Measurements from ENCODE around the gene BUB3. TPM values are rescaled to one million over a fixed set of nuclear protein-coding genes. Genes with fewer than 3 reads are reported as not detected.

Gene BUB3
- total RNA-seq, 2 donors from 2014 or later: 64.2 to 77.9 TPM

GRCh38 chr10:123146013-123146893 is 7.9 kb upstream of the BUB3 start:
- H3K36me3 ChIP-seq: no peaks in the 10 kb centered on the region
- H3K27ac ChIP-seq: no peak overlapping the region
- no peak for TF ChIP-seq CTCF (IDR thresholded peaks at IDR 0.05)
- peak overlapping the region; percentile 25 for H3K4me3 ChIP-seq
- peaks cover 85% of the 10 kb centered on the region for H3K27me3 ChIP-seq (replicated peaks; ENCODE audit: insufficient read depth)
- H3K4me1 ChIP-seq (ENCODE audit: control insufficient read depth in 1 of 2, low read depth in 2 of 2): peaks cover 9 to 54% of the 10 kb centered on the region in 2 donors
- ATAC-seq (ENCODE audit: insufficient number of reproducible peaks, low FRiP score, low read depth): no peak
- no peaks in the 10 kb centered on the region for H3K9me3 ChIP-seq
- no peak for DNase-seq (ENCODE audit: low spot score)

GRCh38 chr10:123146894-123147634 is 7.1 kb upstream of the BUB3 start:
- Histone ChIP-seq H3K4me1 (ENCODE audit: control insufficient read depth in 1 of 2, low read depth in 2 of 2) (peaks cover 9 to 54% of the 10 kb centered on the region in 2 donors), H3K27me3 (replicated peaks; ENCODE audit: insufficient read depth) (peaks cover 81% of the 10 kb centered on the region), H3K4me3 (no peak overlapping the region), H3K9me3 (no peaks in the 10 kb centered on the region), H3K27ac (no peak overlapping the region), H3K36me3 (no peaks in the 10 kb centered on the region)
- ATAC-seq (ENCODE audit: insufficient number of reproducible peaks, low FRiP score, low read depth) (no peak), DNase-seq (ENCODE audit: low spot score) (no peak)
- no peak for TF ChIP-seq CTCF (IDR thresholded peaks at IDR 0.05)

- no peak for DNase-seq (ENCODE audit: low spot score)
- Histone ChIP-seq H3K27me3 (replicated peaks; ENCODE audit: insufficient read depth) (peaks cover 73% of the 10 kb centered on the region), H3K27ac (no peak within 1 kb of the TSS), H3K9me3 (no peaks in the 10 kb centered on the region), H3K36me3 (no peaks in the 10 kb centered on the region), H3K4me1 (ENCODE audit: control insufficient read depth in 1 of 2, low read depth in 2 of 2) (peaks cover 9 to 49% of the 10 kb centered on the region in 2 donors), H3K4me3 (peak within 1 kb of the TSS; percentile 13)
- no peak for TF ChIP-seq CTCF (IDR thresholded peaks at IDR 0.05)
- ATAC-seq (ENCODE audit: insufficient number of reproducible peaks, low FRiP score, low read depth): no peak
Observed at GRCh38 chr10:123147635-123148413, 6.4 kb upstream of the BUB3 start, which contains the start of gene HMX2. Gene HMX2, plus strand, starts transcription at chr10:123148136. Its CDS starts 243 bp downstream, at chr10:123148379.

- H3K36me3 ChIP-seq: no peaks in the 10 kb centered on the region
- ATAC-seq (ENCODE audit: insufficient number of reproducible peaks, low FRiP score, low read depth): no peak
- TF ChIP-seq CTCF (IDR thresholded peaks at IDR 0.05): no peak
- H3K27me3 ChIP-seq (replicated peaks; ENCODE audit: insufficient read depth): peaks cover 67% of the 10 kb centered on the region
- DNase-seq (ENCODE audit: low spot score): no peak
- peak overlapping the region; percentile 13 for H3K4me3 ChIP-seq
- peaks cover 9 to 49% of the 10 kb centered on the region in 2 donors for H3K4me1 ChIP-seq (ENCODE audit: control insufficient read depth in 1 of 2, low read depth in 2 of 2)
- no peaks in the 10 kb centered on the region for H3K9me3 ChIP-seq
- H3K27ac ChIP-seq: no peak overlapping the region
Observed at GRCh38 chr10:123148414-123149161, 5.6 kb upstream of the BUB3 start.

All from thoracic aorta (tissue), 2 donors.